ENCODE measurements around the gene DSN1. TPM values are rescaled to one million over a fixed set of nuclear protein-coding genes. Genes with fewer than 3 reads are reported as not detected.
A peak's percentile ranks its signal among the peaks of the same experiment; 100 is the strongest.

Gene DSN1
- total and polyA plus RNA-seq, 9 of the 15 experiments (the other 6 are each of a cell fraction or from before 2014, with no cell fraction given) = 23.3 to 45.3 (median 31.1) TPM

GRCh38 chr20:36720510-36720909 lies 53.1 kb downstream of the DSN1 start:
- no peaks in the 10 kb centered on the region for H4K20me1 ChIP-seq (replicated peaks; ENCODE audit: control insufficient read depth, insufficient read depth, low read length)
- in situ Hi-C loops (cut with MboI) (no loop called here), intact Hi-C loops (cut with micrococcal nuclease) (no loop called here)
- H3K4me1 ChIP-seq (replicated peaks in 1 of 2; ENCODE audit: control insufficient read depth in 2 of 2, insufficient read depth in 2 of 2, low read length in 2 of 2) = no peaks in the 10 kb centered on the region
- H3K36me3 ChIP-seq (ENCODE audit: control insufficient read depth, insufficient read depth, low read length) = peaks cover 8% of the 10 kb centered on the region; the same call in 1 of the 3 replicates
- FAIRE-seq = no peak
- H3K9me1 ChIP-seq (ENCODE audit: control insufficient read depth, insufficient read depth, low read length) = no peaks in the 10 kb centered on the region
- H3K4me2 ChIP-seq (ENCODE audit: insufficient read depth, low read length) = no peak overlapping the region
- H3K9me3 ChIP-seq (replicated peaks; ENCODE audit: control insufficient read depth, insufficient read depth, low read depth, low read length) = no peaks in the 10 kb centered on the region
- CTCF ChIA-PET (ENCODE audit: low intra/inter-chr PET ratio) = no interaction called here
- H3K4me3 ChIP-seq = no peak overlapping the region
- no peak for ATAC-seq
- no peak overlapping the region for H3K9ac ChIP-seq (ENCODE audit: insufficient read depth in 1 of 2, low read depth in 2 of 2, low read length in 2 of 2)
- 78% methylated on average over 3 of the region's 3 CpGs for whole genome bisulfite sequencing (ENCODE audit: insufficient coverage, low coverage, missing lambda C conversion rate)
- no peaks in the 10 kb centered on the region for H3K27me3 ChIP-seq (ENCODE audit: control insufficient read depth in 2 of 2, insufficient read depth in 2 of 2, low read length in 2 of 2)
- POLR2A ChIA-PET = interaction anchor here (0.6 kb wide), 1 partner anchor 388 kb away, joined by 3 read pairs; no protein-coding TSS in a partner anchor
- BruUV-seq (replicated peaks) = no TSS peak
- H3K27ac ChIP-seq (ENCODE audit: extremely low read depth, low read depth, low read length) = no peak overlapping the region
- H3K79me2 ChIP-seq (ENCODE audit: control insufficient read depth, insufficient read depth, low read length) = no peaks in the 10 kb centered on the region
- no peak for TF ChIP-seq SIX5 (IDR thresholded peaks at IDR 0.05; ENCODE audit: borderline replicate concordance in 1 of 2, insufficient read depth in 1 of 2, low read depth in 1 of 2, low read length in 2 of 2)
- TF ChIP-seq CTBP1 (IDR thresholded peaks at IDR 0.05; ENCODE audit: borderline replicate concordance) = no peak
- no peak for TF ChIP-seq ZNF551 (CRISPR knock-in tag; IDR thresholded peaks at IDR 0.05)
- no peak for TF ChIP-seq COPS2 (conservative IDR thresholded peaks at IDR 0.05)
- no peak for TF ChIP-seq ZNF184 (CRISPR knock-in tag; IDR thresholded peaks at IDR 0.05)
- TF ChIP-seq ZNF134 (CRISPR knock-in tag; conservative IDR thresholded peaks at IDR 0.05) = no peak
- no peak for DNase-seq (ENCODE audit: extremely low read depth in 1 of 4, low spot score in 3 of 4)
- no peak overlapping the region for H2AFZ ChIP-seq (ENCODE audit: low read depth, low read length)

DNA sequence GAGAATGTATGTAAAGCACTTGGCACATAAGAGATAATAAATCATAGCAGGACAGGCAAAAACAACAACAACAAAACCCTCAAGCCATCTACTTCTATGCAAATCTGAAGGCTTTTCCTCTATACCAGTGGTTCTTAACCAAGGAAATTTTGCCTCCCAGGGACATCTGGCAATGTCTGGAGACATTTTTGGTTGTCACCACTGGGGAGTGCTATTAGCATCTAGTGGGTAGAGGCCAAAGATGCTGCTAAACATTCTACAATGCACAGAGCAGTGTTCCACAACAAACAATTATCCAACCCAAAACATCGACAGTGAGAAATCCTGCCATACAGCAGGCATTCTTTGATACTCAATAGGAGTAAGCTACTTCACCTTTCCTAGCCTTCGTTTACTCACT lies 55.9 kb downstream of the DSN1 start:
- 82% methylated on average over 2 of the region's 2 CpGs for WGBS (ENCODE audit: insufficient coverage, low coverage, missing lambda C conversion rate)
- peak; percentile 77 for ATAC-seq
- H3K79me2 ChIP-seq (ENCODE audit: control insufficient read depth, insufficient read depth, low read length) = no peaks in the 10 kb centered on the region
- no peaks in the 10 kb centered on the region for H3K27me3 ChIP-seq (ENCODE audit: control insufficient read depth in 2 of 2, insufficient read depth in 2 of 2, low read length in 2 of 2)
- no peak overlapping the region for H3K9ac ChIP-seq (ENCODE audit: insufficient read depth in 1 of 2, low read depth in 2 of 2, low read length in 2 of 2)
- no peaks in the 10 kb centered on the region for H4K20me1 ChIP-seq (replicated peaks; ENCODE audit: control insufficient read depth, insufficient read depth, low read length)
- H3K27ac ChIP-seq (ENCODE audit: extremely low read depth, low read depth, low read length) = no peak overlapping the region
- CTCF ChIA-PET (ENCODE audit: low intra/inter-chr PET ratio) = interaction anchor here (1.3 to 1.8 kb wide), 2 partner anchors 37 to 202 kb away, joined by 4 to 7 read pairs; no protein-coding TSS in a partner anchor
- no peak overlapping the region for H3K4me3 ChIP-seq
- H3K4me1 ChIP-seq (replicated peaks in 1 of 2; ENCODE audit: control insufficient read depth in 2 of 2, insufficient read depth in 2 of 2, low read length in 2 of 2) = no peaks in the 10 kb centered on the region
- POLR2A ChIA-PET = interaction anchor here (0.7 kb wide), 1 partner anchor 27 kb away, joined by 3 read pairs; no protein-coding TSS in a partner anchor
- in situ Hi-C loops (cut with MboI) = no loop called here
- H3K9me1 ChIP-seq (ENCODE audit: control insufficient read depth, insufficient read depth, low read length) = no peaks in the 10 kb centered on the region
- H2AFZ ChIP-seq (ENCODE audit: low read depth, low read length) = no peak overlapping the region
- FAIRE-seq = peak; percentile 84
- intact Hi-C loops (cut with micrococcal nuclease) = loop anchor here (1.0 to 2.0 kb wide), 2 partner anchors 37 to 169 kb away; no protein-coding TSS in a partner anchor
- H3K36me3 ChIP-seq (ENCODE audit: control insufficient read depth, insufficient read depth, low read length) = peaks cover 8% of the 10 kb centered on the region; the same call in 1 of the 3 replicates
- no peak overlapping the region for H3K4me2 ChIP-seq (ENCODE audit: insufficient read depth, low read length)
- no TSS peak for BruUV-seq (replicated peaks)
- DNase-seq (ENCODE audit: extremely low read depth in 1 of 4, low spot score in 3 of 4) = peak in 1 of 4 experiments; percentile 43
- no peaks in the 10 kb centered on the region for H3K9me3 ChIP-seq (replicated peaks; ENCODE audit: control insufficient read depth, insufficient read depth, low read depth, low read length)
- TF ChIP-seq ZNF316 (IDR thresholded peaks at IDR 0.05) = no peak
- TF ChIP-seq EHMT2 (IDR thresholded peaks at IDR 0.05) = no peak
- no peak for TF ChIP-seq GTF2B (IDR thresholded peaks at IDR 0.05; ENCODE audit: extremely low read depth, insufficient read length)
- no peak for TF ChIP-seq RCOR1 (IDR thresholded peaks at IDR 0.05; ENCODE audit: borderline replicate concordance in 1 of 2, low read depth in 2 of 2, low read length in 2 of 2)
- TF ChIP-seq, protein P1, sequence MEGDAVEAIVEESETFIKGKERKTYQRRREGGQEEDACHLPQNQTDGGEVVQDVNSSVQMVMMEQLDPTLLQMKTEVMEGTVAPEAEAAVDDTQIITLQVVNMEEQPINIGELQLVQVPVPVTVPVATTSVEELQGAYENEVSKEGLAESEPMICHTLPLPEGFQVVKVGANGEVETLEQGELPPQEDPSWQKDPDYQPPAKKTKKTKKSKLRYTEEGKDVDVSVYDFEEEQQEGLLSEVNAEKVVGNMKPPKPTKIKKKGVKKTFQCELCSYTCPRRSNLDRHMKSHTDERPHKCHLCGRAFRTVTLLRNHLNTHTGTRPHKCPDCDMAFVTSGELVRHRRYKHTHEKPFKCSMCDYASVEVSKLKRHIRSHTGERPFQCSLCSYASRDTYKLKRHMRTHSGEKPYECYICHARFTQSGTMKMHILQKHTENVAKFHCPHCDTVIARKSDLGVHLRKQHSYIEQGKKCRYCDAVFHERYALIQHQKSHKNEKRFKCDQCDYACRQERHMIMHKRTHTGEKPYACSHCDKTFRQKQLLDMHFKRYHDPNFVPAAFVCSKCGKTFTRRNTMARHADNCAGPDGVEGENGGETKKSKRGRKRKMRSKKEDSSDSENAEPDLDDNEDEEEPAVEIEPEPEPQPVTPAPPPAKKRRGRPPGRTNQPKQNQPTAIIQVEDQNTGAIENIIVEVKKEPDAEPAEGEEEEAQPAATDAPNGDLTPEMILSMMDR (IDR thresholded peaks at IDR 0.05 in 2 of 3, conservative IDR thresholded peaks at IDR 0.05 in 1 of 3; ENCODE audit: insufficient read depth in 2 of 3, low read depth in 1 of 3, low read length in 3 of 3) = peak; percentile 49 to 63 (median 59); a peak in 5 of 6 replicates
- TF ChIP-seq ZBTB12 (CRISPR knock-in tag; IDR thresholded peaks at IDR 0.05) = no peak
- no peak for TF ChIP-seq CEBPB (tag; IDR thresholded peaks at IDR 0.05)
- TF ChIP-seq NFXL1 (CRISPR knock-in tag; IDR thresholded peaks at IDR 0.05) = no peak

Measured in K562 (cell line).